NCI-H2107 (cell line): ENCODE data around the gene NGEF.

Experiments used
- DNase-seq: peaks from one replicate; lab custom pipeline; 2025; lab: John Stamatoyannopoulos, UW

NGEF gene

DNA sequence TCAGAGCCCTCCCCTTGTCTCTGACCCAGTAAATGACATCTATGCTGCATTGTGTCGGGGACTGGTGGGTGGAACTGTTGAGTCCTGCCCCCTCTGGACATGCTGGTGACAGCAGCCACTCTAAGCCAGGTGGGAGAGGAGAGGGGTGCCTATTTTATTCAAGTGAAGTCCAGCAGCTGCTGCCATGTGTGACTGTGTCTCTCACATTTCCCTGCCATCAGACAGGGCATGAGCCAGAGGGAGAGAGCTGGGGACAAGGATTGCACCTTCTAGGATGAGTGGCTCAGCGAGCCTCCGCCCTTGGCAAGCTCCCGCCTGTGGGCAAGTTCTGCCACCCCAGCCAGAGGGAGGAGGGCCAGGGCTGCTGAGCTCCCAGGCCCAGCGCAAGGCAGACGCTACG lies 13.7 kb downstream of the NGEF start:
- DNase-seq: no peak

DNA sequence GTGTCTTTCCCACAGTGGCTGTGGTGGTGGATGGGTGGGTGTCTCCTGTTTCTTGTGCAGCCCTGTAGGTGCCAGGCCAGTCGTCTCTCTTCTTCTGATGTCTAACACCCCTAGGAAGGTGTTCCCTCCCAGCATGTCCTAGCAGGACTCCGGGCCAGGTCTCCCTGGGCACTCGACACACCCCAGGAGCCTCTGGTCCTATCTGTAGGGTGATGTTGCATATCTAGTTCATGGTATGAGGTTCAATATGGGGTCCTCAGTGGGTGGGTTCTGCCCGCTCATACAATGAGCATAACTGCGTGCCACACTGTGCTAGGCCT lies 14.4 kb downstream of the NGEF start:
- no peak for DNase-seq

DNA sequence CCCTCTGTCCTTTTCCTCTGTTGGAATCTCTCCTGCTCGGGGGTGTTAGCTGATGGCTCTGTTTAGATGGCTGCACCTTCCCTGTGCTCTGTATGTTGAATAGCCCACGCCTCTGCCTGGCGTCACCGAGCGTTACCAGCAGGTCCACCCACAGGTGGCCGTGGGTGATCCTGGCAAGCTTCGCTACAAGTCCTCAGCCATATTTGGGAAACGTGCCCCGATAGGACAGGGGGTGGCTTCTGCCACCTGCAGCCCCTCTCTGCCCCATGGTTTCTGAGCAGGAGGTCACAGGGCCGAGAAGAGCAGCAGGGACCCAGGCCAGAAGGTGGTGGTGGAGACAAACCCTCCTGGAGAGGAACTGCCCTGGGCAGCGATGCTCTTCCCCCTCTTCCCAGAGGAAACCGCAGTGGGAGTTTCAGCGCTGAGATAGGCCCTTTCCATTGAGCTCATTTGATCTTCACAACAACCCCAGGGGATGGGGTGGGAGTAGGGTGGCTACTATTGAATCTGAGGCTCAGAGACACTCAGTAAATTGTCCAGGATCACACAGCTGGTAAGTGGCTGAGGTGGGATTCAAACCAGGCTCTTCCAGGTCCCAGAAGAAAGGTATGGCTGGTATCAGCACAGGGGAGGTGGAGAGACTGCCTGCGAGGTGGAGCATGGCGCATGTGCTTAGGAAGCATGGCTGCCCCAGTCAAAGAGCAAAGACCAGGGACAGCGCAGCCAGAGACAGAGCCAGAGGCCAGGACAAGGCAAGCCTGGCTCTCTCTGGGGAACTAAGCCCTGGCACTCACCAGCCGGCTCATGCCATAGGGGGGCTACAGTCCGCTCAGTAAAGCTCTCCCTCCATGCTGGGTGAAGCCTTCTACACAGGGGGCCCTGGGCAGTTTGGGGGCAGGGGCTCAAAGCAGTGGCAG lies 15.0 kb downstream of the NGEF start:
- no peak for DNase-seq

DNA sequence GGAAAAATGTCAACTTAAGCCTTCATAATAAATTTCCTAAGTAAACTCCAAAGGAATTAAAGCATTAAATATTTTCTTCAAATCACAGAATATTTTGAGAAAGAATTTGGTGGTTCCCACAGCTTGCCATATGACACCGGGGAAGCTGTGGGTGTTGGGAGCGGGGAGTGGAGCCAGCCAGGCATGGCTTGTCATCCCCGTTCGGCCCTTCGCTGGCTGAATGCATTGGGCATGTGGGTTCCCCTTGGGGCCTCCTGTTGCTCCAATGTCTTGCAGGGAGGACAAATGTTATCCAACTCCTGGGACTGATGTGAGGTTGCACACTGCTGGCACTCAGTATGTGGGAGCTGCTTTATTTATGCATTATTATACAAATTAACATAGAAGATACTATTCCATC lies 18.6 kb downstream of the NGEF start:
- DNase-seq: no peak

DNA sequence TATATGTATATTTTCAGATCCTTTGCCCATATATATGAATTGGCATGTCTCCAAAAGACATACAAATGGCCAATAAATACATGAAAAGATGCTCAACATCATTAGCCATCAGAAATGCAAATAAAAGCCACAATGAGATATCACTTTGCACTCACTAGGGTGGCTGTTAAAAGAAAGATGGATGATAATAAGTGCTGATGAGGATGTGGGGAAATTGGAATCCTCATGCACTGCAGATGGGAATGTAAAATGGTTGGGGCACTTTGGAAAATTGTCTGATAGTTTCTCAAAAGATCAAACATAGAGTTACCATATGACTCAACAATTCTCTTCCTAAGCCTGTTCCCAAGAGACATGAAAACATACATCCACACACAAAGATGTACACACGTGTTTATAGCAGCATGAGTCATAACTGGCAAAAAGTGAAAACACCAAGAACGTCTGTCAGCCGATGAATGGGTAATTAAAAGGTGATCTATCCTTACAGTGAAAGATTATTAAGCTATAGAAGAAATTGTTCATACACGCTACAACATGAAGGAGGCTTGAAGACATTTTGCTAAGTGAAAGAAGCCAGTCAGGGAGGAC lies 19.7 kb downstream of the NGEF start:
- no peak for DNase-seq

DNA sequence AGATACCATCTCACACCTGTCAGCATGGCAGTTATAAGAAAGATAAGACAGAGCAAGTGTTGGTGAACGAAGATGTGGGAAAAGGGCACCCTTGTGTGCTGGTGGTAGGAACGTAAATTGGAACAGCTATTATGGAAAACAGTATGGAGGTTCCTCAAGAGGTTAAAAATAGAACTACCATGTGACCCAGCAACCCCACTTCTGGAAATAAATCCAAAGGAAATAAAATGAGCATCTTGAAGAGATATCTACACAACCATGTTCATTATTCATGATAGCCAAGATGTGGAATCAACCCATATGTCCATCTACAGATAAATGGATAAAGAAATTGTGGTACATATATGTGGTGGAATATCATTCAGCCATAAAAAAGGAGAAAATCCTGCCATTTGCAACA lies 26.9 kb downstream of the NGEF start:
- no peak for DNase-seq

DNA sequence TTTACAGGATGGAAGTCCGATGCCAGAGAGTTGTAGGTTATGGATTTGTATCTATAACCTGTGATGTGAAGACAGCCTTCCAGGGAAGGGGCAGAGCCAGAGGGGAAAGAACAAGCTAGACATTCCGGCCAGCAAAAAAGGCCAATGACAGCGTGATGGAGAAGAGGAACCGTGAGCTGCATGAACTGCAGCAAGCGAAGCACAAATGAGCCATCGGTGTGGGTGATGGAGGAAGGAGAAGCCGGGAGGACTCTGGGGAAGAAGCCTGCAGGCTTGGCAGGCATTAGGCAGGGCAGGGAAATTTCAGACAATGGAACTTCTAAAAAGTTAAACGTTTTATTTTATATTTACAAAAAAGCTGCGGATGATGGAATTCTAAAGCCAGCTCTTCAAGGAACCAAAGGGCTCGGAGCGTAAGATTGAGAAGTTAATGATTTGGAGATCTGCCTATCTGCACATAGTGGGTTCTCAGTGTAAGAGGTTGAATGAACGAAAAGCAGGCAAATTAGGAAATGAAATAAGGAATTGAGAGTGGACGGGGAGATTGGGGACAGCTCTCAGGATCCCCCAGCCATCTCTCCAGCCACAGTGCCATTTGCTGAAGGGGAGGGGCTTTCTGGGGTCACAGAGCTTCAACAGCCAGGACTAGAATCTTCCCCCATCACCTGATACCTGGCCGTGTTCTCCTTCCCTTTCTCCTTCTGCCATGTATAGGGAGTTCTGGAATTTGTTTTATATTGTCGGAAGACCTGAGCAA lies 28.4 kb downstream of the NGEF start:
- no peak for DNase-seq

DNA sequence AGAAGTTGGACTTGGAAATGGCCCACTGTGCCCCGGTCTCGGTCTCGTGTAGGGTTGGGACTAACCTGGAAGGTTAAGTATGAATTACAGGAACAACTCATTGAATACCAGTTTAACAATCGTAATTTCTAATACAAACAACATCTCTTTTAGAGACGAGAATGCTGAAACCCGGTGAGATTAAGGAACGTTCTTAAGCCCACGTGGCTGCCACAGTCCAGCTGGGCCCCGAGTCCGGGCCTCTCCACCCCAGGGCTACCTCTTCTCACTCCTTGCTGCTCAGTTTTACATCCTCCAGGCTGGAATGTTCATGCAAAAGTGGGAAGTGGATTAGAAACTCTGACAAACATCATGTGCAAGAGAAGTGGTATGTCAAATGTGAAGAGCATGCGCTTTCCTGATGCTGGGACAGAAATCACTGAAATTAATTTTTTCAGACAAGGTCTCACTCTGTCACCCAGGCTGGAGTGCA lies 29.4 kb downstream of the NGEF start:
- DNase-seq: no peak

DNA sequence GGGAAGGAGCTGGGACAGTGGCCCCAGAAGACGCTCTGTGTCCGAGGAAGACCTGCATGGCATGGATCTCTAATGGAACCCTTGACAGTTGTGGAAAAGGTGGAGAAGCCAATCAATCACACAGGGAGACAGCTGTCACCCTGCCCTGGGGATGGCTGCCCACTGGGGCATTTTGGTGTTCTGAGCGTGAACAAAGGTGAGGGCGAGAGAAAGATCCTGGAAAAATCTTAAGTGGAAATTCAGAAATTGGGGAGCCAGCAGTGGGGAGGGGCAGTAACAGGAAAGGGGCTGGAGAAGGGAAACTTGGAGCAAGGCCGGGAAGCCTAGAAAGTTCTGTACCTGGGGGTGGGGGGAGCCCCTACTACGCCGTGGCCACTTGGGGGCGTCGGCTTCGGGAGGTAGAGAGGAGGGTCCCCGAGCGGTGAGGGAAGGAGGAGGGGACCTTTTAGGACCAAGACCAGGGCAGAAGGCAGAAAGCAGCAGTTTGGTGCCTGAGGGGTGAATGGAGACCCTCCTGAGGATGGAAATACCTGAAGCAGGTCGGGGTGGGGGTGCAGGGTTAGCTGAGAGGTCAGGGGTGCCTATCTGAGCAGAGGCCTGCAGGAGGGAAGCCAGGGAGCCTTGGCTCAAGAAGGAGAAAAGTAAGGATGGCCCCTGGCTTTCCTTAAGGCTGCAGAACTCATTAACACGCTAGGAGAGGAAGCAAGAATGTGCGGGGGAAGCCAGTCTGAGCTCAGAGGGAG lies 30.0 kb downstream of the NGEF start:
- no peak for DNase-seq

DNA sequence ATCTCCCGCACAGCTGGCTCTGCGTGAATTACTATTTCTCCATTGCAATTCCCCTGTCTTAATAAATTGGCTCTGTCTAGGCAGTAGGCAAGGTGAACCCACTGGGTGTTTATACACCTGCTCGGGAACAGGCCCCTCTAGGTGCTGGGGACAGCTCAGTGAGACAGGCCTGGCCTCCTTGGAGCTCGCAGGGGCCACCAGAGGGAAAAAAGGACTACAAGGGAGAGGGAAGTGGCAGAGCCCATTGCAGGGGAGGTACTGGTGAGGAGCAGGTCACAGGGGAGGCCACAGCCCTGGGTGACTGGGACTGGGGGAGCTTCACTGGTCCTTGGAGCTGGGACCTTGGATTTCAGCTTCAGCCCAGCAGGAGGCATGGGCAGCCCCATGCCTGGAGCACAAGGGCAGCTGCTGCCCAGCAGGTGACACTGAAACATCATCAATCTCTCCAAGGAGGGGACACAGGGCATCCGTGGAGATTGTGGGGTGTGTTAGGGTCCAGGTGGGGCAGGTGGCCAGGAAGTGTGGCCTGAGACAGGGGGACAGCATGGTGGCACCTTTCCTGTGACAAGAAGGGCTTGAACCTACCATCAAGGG lies 31.2 kb downstream of the NGEF start:
- no peak for DNase-seq

DNA sequence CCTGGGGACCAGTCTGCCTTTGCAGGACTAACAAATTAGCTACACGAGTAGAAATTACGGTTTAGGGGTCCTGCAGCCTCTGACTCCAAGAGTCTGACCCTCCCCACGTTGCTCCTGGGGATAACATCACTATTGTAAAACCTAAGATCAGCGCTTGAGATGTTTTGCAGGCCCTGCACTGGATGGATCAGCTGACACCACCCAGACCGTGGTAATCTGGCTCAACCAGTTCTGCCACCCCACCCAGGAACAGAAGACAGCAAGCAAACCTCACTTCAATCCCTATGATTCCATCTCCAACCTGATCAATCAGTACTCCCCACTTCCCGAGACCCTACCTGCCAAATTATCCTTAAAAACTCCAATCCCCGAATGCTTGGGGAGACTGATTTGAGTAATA lies 31.7 kb downstream of the NGEF start:
- DNase-seq: no peak

DNA sequence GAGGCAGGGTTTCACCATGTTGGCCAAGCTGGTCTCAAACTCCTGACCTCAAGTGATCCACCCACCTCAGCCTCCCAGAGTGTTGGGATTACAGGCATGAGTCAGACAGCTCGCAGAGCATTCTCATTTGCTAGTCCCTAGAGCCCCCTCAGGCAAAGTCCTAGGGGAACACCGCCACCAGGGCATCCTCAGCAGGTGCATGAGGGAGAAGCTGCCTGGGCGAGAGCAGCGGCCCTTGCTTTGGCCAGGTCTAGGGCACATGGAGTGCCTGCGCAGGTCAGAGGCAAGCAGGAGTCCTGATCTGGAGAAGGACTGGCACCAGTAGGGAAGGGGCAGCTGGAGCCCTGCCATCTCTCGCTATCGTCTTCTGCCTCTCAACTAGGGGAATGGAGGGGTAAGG lies 32.4 kb downstream of the NGEF start:
- no peak for DNase-seq

DNA sequence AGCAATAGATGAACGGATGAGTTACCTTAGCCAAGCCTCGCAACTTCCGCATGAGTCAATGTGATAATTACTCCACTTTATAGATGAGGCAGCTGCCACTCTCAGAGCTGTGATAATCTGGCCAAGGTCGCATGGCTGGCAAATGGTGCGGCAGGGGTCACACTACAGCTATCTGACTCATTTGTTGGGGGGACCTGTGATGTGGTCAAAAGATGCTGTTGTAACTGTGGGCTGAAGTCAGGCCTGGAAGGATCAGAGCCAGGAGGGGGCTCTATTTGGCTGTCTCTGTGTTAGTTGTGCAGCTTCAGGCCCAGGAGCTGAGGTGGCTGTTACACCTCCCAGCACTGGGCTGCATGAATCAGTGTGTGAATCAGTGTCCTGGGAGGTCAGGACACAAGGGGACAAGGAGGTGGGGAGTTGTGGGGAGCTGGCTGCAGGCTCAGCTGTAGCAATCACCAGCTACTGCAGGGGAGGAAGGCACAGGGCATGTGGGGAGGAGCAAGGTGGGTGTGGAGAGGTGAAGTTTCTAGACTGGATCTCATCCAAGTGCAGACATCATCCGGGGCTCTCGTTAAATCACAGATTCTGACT lies 33.1 kb downstream of the NGEF start:
- DNase-seq: no peak

DNA sequence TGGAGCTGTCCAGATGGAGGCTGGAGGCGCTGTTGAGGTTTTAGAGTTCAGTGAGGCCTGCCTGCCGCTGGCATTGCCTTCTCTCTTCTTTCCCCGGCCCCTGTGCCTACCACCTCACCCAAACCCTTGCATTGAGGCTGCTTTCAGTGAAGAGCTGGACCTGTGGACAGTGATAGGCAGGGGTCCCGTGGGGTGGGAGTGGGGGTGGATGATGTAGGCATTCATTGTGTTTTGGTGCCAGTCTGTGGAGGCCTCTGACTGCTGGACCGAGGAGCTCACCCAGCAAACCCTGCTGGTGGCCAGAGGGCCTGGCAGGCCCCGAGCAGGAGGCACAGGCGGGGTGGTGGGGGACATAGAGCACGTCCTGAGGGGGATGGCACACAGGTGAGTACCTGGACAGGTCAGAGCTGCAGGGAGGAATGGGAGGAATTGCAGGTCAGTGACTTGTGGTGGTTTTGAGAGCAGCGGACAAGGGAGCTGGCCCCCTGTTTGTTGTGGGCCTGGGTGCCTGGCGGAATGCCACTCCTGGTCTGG lies 35.6 kb downstream of the NGEF start:
- no peak for DNase-seq

DNA sequence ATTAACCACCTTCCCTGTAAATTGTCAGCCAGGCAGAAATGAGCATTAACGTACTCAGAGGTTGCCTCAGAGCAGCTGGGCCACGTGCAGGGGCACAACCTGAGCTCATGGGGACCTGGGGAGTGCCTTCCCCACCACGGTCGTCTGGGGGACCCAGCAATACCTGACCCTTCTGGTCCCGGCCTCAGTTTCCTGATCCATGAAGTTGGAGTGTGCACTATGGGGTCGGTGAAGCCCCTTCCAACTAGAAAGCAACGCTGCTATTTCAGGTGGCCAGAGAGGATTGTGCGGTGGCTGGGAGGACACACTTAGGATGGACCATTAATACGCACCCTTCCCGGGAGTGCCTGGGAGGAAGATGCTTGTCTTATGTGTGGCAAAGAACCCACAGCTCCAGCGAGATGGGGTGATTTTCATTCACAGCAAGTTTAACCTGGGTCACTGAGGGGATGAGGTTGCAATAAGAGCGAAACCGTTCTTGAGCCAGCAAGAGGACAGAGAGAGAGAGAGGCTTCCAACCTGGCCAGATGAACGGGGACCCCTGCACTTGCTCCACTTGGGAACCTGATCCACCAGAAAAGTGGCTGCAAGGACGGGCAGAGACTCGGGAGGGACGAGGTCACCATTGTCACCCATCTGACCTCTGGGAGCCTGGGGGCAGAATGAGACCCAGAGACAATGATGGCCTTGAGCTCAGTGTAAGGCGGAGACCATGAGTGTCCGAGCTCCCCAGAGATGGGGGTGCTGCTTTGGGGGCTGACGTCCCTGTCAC lies 36.2 kb downstream of the NGEF start:
- DNase-seq: no peak

DNA sequence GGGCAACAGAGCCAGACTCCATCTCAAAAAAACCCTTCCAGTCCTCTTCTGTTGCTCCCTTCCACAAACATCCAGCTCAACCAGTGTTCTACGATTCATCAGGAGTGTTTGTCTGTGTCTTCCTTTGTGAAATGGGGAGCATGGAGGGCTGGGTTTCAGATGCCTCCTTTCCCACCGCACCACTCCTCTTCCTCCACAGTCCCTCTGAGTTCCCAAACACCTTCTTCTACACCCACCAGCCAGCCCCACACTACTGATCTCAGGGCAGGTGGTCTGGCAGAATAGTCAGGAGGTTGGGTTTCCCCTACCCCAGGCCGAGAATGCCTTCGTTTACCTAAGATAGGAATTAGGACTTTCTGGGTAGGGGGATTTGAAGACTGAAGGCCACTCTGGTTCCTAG lies 36.9 kb downstream of the NGEF start:
- DNase-seq: no peak

DNA sequence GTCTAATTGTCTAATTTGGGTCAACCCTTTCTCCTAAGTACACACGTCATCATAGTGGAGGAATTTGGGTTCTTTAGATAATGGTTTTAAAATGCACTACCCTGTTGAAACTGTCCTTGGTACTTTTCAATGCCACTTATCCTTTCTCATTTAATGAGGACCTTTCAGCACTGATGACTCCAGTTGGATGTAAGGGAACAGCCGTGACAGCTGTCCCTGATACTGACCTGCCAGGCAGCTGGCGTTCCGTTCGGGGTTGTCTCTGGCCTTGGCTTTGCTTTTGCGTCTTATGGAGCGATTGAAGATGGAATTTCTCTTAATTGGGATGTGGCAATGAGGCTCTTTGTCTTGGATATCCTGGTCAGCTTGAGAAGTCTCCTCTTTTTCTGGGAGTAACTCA lies 38.7 kb downstream of the NGEF start:
- no peak for DNase-seq

DNA sequence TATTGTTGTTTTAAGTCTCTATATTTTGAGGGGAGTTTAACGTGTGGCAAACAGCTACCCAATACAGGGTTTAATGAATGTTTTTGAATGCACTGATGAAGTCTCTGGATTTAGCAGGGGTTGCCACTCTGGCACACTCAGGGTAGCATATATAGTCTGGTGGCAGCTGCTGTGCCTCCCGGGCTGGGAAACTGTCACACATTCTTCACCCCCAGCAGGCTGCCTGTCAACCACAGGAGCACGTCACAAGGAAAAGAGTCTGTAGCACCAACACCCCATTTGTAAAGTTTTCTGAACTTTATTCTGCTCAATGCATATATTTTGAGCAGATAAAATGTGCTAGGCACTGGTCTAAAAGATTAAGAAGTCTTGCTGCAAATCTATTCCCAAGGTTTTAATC lies 39.3 kb downstream of the NGEF start:
- DNase-seq: no peak

DNA sequence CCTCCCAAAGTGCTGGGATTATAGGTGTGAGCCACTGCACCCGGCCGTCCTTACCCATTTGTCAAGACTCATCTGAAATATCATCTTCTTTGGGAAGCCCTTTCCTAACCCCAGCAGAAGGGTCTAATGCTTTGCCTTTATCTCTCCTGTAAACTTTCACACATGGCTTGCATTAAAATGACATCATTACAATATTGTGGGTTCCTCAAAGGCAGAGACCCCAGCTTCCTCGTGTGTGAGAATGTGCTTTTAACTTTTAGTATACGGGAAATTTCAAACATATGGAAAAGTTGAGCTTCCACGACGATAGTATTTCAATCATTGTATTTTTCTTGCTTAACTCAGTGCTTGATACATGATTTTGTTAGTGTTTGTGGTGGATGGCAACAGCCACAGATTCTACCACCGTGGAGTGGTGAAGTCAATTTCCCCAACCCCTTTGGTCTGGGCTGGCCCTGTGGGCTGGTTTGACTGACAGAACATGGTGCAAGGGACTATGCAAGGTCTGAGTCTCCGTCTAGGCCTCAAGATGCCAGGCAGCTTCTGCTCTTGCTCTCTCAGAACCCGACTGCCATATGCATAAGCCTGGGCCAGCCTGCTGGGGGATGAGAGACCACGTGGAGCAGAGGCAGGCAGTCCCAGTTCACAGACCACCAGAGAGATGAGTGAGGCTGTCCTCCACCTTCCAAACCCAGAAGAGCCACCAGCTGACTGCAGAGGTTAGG lies 39.9 kb downstream of the NGEF start:
- no peak for DNase-seq

DNA sequence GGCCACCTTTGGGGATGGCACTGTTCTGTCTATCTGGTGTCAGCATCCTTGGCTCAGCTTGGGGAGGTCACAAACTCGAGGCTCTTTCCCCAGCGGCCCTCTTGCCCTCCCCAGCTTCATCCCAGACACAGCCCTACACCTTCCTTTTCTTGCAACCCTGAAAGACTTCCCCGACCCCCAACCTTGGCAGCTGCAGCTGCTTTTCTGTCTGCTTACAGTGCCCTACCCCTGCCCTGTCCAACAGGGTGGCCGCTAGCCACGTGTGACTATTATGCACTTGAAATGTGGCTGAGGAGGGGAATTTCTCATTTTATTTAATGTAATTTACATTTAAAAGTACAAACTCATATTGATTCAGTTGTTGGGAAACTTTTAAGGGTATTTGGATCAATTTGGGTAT lies 41.3 kb downstream of the NGEF start:
- no peak for DNase-seq
